A673 (cell line): Measurements from ENCODE around the gene CNTLN. TPM values are rescaled to one million over a fixed set of nuclear protein-coding genes. Genes with fewer than 3 reads are reported as not detected.

Experiments used
- BruUV-seq: library from RNA; stranded (reverse); fragments of 400-500 nt; replicated peaks from 2 replicates; lab custom pipeline; 2021; lab: Mats Ljungman, UMichigan
- CTCF ChIA-PET: fragments of 300-600 bp; sonication (Branson Sonifier 250); formaldehyde crosslinking; loops from one replicate; lab custom pipeline; 2022; ENCODE audit warnings: antibody characterized with exemption; lab: Charles Lee
- POLR2A ChIA-PET: fragments of 300-600 bp; sonication (Branson Sonifier 250); formaldehyde crosslinking; loops from one replicate; lab custom pipeline; 2022; ENCODE audit warnings: antibody characterized with exemption; ENCODE audit not compliant: low non-redundant PET; lab: Charles Lee
- DNase-seq: peaks from one replicate; pipeline ENCODE4 v3.0.0-alpha.2; 2015; ENCODE audit warnings: low spot score
- H3K27ac ChIP-seq: fragments of 200-600 bp; sonication (generic); 2 replicates; pipeline ENCODE4 v1.5.1; 2016; ENCODE audit warnings: mixed run types, low read depth, mild to moderate bottlenecking, mixed read lengths, antibody characterized with exemption, low read length; ENCODE audit not compliant: poor library complexity, severe bottlenecking
- H3K27me3 ChIP-seq: fragments of 200-600 bp; sonication (generic); replicated peaks from 2 replicates; pipeline ENCODE4 v1.6.1; 2017; ENCODE audit warnings: mixed run types, low read depth, mild to moderate bottlenecking, mixed read lengths, antibody characterized with exemption, low read length; ENCODE audit not compliant: insufficient read depth, poor library complexity
- H3K36me3 ChIP-seq: fragments of 200-600 bp; sonication (generic); 2 replicates; pipeline ENCODE4 v1.6.1; 2016; ENCODE audit warnings: mixed run types, mild to moderate bottlenecking, mixed read lengths, antibody characterized with exemption, low read length; ENCODE audit not compliant: insufficient read depth, poor library complexity, severe bottlenecking
- H3K4me1 ChIP-seq: fragments of 200-600 bp; sonication (generic); 2 replicates; pipeline ENCODE4 v1.6.1; 2017; ENCODE audit warnings: mixed run types, mild to moderate bottlenecking, mixed read lengths, antibody characterized with exemption, low read length; ENCODE audit not compliant: insufficient read depth, poor library complexity, severe bottlenecking
- H3K4me3 ChIP-seq: fragments of 200-600 bp; sonication (generic); 2 replicates; pipeline ENCODE4 v1.5.1; 2016; ENCODE audit warnings: low read depth, mixed run types, mild to moderate bottlenecking, mixed read lengths, low read length; ENCODE audit not compliant: poor library complexity, severe bottlenecking
- H3K9me3 ChIP-seq: fragments of 200-600 bp; sonication (generic); 2 replicates; pipeline ENCODE4 v1.6.1; 2016; ENCODE audit warnings: mixed run types, low read depth, mild to moderate bottlenecking, mixed read lengths, antibody characterized with exemption, low read length; ENCODE audit not compliant: poor library complexity, severe bottlenecking
- CTCF ChIP-seq: fragments of 300-800, 200-600 bp; sonication (generic); conservative IDR thresholded peaks from 2 replicates; pipeline ENCODE4 v1.5.1; 2017; ENCODE audit warnings: low read depth, mild to moderate bottlenecking, antibody characterized with exemption, low read length, moderate library complexity, mixed read lengths
- EZH2 ChIP-seq: fragments of 200-600 bp; sonication (generic); IDR thresholded peaks from 2 replicates; pipeline ENCODE4 v1.6.1; 2017; ENCODE audit warnings: borderline replicate concordance, low read depth, mild to moderate bottlenecking, mixed read lengths, antibody characterized with exemption, low read length; ENCODE audit not compliant: poor library complexity, severe bottlenecking
- intact Hi-C: fragments of 100-400 bp; cut with micrococcal nuclease; formaldehyde crosslinking; loops from one replicate; pipeline ENCODE4 v1.10.0; 2022; ENCODE audit not compliant: unreplicated experiment
- total RNA-seq: library from RNA; stranded (reverse); gene quantifications from 2 replicates; pipeline ENCODE4 v1.2.3, GENCODE V29; 2021

Gene CNTLN
- total RNA-seq, 1 experiment from 2014 or later, result 6.6 TPM

GRCh38 chr9:17503196-17503595, 368.4 kb downstream of the CNTLN start:
- CTCF ChIA-PET, result no interaction called here
- TF ChIP-seq EZH2, result no peak
- TF ChIP-seq CTCF, result no peak
- H3K9me3 ChIP-seq, result no peaks in the 10 kb centered on the region
- no peak overlapping the region for H3K4me3 ChIP-seq
- intact Hi-C loops, result no loop called here
- no peak overlapping the region for H3K27ac ChIP-seq
- no peak for DNase-seq
- no peaks in the 10 kb centered on the region for H3K36me3 ChIP-seq
- no peaks in the 10 kb centered on the region for H3K27me3 ChIP-seq
- POLR2A ChIA-PET, result no interaction called here
- no TSS peak for BruUV-seq
- H3K4me1 ChIP-seq, result no peaks in the 10 kb centered on the region

- Histone ChIP-seq H3K36me3 (no peaks in the 10 kb centered on the region), H3K27ac (no peak overlapping the region), H3K4me3 (no peak overlapping the region), H3K4me1 (no peaks in the 10 kb centered on the region), H3K27me3 (no peaks in the 10 kb centered on the region), H3K9me3 (no peaks in the 10 kb centered on the region)
- no peak for DNase-seq
- ChIA-PET CTCF (no interaction called here), POLR2A (no interaction called here)
- no TSS peak for BruUV-seq
- no peak for TF ChIP-seq EZH2
- no peak for TF ChIP-seq CTCF
- intact Hi-C loops, result no loop called here
Measured at GRCh38 chr9:17509151-17509550, 374.3 kb downstream of the CNTLN start.

- no peak overlapping the region for H3K4me3 ChIP-seq
- POLR2A ChIA-PET, result no interaction called here
- no peaks in the 10 kb centered on the region for H3K9me3 ChIP-seq
- H3K27me3 ChIP-seq, result no peaks in the 10 kb centered on the region
- DNase-seq, result no peak
- no peak for TF ChIP-seq CTCF
- TF ChIP-seq EZH2, result no peak
- H3K27ac ChIP-seq, result no peak overlapping the region
- CTCF ChIA-PET, result no interaction called here
- intact Hi-C loops, result no loop called here
- H3K4me1 ChIP-seq, result no peaks in the 10 kb centered on the region
- H3K36me3 ChIP-seq, result no peaks in the 10 kb centered on the region
- BruUV-seq, result no TSS peak
Measured at GRCh38 chr9:17509701-17510100, 374.9 kb downstream of the CNTLN start.
